PFSK-1 (cell line): Measurements from ENCODE around the gene WDR7.

Experiments
- FOXP2 ChIP-seq: optimal IDR thresholded peaks from 2 replicates; pipeline ENCODE3; 2011; ENCODE audit warnings: borderline replicate concordance, control low read depth, inconsistent platforms; ENCODE audit not compliant: insufficient read depth; ENCODE audit errors: extremely low read length, extremely low read depth
- POLR2AphosphoS5 ChIP-seq: IDR thresholded peaks from 2 replicates; pipeline ENCODE4 v1.6.1; 2012; ENCODE audit warnings: low read depth, mild to moderate bottlenecking, control low read depth, low read length, moderate library complexity
- SIN3A ChIP-seq: IDR thresholded peaks from 2 replicates; pipeline ENCODE4 v1.6.1; 2012; ENCODE audit warnings: mild to moderate bottlenecking, low read length, moderate library complexity, borderline replicate concordance; ENCODE audit not compliant: insufficient read depth
- TF ChIP-seq, protein P1 (sequence below), 2 experiments: IDR thresholded peaks; 2 replicates each; pipeline versions ENCODE4 v1.6.1 to v1.8.0; 2011 to 2012; ENCODE audit warnings: low read depth in 2 of 2, low read length in 2 of 2, control low read depth in 1 of 2, inconsistent platforms in 1 of 2, mild to moderate bottlenecking in 1 of 2, moderate library complexity in 1 of 2; ENCODE audit not compliant: insufficient read depth in 1 of 2

DNA sequence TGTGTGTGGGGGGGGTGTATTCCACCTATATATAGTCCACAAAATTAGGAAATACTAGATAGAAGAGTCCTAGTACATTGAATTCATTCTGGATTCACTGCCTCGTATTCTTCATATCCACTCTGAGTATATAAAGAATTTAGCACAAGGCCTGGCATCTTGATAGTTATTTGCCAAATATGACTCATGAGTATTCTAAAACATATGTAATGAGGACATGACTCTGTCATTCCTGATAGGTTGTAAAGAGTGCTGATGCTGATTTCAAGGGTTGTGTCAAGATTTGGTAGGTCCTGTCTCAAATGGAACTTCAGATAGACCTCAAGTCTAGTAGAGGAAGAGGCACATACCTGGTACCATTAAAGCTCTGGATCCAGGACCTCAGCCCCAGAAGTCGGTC lies 322.3 kb downstream of the WDR7 start:
- TF ChIP-seq, protein P1, sequence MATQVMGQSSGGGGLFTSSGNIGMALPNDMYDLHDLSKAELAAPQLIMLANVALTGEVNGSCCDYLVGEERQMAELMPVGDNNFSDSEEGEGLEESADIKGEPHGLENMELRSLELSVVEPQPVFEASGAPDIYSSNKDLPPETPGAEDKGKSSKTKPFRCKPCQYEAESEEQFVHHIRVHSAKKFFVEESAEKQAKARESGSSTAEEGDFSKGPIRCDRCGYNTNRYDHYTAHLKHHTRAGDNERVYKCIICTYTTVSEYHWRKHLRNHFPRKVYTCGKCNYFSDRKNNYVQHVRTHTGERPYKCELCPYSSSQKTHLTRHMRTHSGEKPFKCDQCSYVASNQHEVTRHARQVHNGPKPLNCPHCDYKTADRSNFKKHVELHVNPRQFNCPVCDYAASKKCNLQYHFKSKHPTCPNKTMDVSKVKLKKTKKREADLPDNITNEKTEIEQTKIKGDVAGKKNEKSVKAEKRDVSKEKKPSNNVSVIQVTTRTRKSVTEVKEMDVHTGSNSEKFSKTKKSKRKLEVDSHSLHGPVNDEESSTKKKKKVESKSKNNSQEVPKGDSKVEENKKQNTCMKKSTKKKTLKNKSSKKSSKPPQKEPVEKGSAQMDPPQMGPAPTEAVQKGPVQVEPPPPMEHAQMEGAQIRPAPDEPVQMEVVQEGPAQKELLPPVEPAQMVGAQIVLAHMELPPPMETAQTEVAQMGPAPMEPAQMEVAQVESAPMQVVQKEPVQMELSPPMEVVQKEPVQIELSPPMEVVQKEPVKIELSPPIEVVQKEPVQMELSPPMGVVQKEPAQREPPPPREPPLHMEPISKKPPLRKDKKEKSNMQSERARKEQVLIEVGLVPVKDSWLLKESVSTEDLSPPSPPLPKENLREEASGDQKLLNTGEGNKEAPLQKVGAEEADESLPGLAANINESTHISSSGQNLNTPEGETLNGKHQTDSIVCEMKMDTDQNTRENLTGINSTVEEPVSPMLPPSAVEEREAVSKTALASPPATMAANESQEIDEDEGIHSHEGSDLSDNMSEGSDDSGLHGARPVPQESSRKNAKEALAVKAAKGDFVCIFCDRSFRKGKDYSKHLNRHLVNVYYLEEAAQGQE (IDR thresholded peaks at IDR 0.05; ENCODE audit: insufficient read depth in 1 of 2, low read depth in 2 of 2, low read length in 2 of 2): no peak
- no peak for TF ChIP-seq POLR2AphosphoS5
- TF ChIP-seq FOXP2: no peak
- TF ChIP-seq SIN3A: no peak
